ENCODE measurements around the gene RASL12.
A peak's percentile ranks its signal among the peaks of the same experiment; 100 is the strongest.
"Not testable (repeated sequence)": the region's sequence is repeated elsewhere in the genome, so short reads cannot be mapped to it uniquely, and the experiment has no call there.

The RASL12 gene

GRCh38 chr15:65067645-65068402 is at the start of gene RASL12:
Gene RASL12 (minus strand): TSS chr15:65067991. CDS start chr15:65067835, 156 bp downstream.
- DNase-seq, result no peak

- DNase-seq, result no peak
Measured at GRCh38 chr15:65115542-65115941, 47.8 kb upstream of the RASL12 start.

GRCh38 chr15:65115086-65115485 is 47.3 kb upstream of the RASL12 start, which contains the start of gene UBAP1L:
Gene UBAP1L (minus strand): TSS chr15:65115200. CDS start chr15:65106215, 8,985 bp downstream.
- DNase-seq, result no peak

GRCh38 chr15:65110676-65111292 is 43.0 kb upstream of the RASL12 start:
- peak; percentile 19 for DNase-seq

- DNase-seq, result no peak
Measured at GRCh38 chr15:65106011-65106590, 38.3 kb upstream of the RASL12 start.

GRCh38 chr15:65105038-65105437 is 37.2 kb upstream of the RASL12 start:
- no peak for DNase-seq

- no peak for DNase-seq
Measured at GRCh38 chr15:65102912-65103311, 35.1 kb upstream of the RASL12 start.

GRCh38 chr15:65101891-65102708 is 34.3 kb upstream of the RASL12 start:
- no peak for DNase-seq

- peak; percentile 65 for DNase-seq
Measured at GRCh38 chr15:65101411-65101890, 33.7 kb upstream of the RASL12 start.

- no peak for DNase-seq
Measured at GRCh38 chr15:65100442-65100841, 32.7 kb upstream of the RASL12 start.

- DNase-seq, result not testable (repeated sequence)
Measured at GRCh38 chr15:65099801-65100200, 32.0 kb upstream of the RASL12 start.

- DNase-seq, result no peak
Measured at GRCh38 chr15:65099336-65099735, 31.5 kb upstream of the RASL12 start.

GRCh38 chr15:65097651-65098263 is 30.0 kb upstream of the RASL12 start:
- no peak for DNase-seq

- no peak for DNase-seq
Measured at GRCh38 chr15:65096481-65097385, 28.9 kb upstream of the RASL12 start.

GRCh38 chr15:65095747-65096104 is 27.9 kb upstream of the RASL12 start:
- no peak for DNase-seq

GRCh38 chr15:65095011-65095746 is 27.4 kb upstream of the RASL12 start:
- no peak for DNase-seq

- no peak for DNase-seq
Measured at GRCh38 chr15:65094294-65094995, 26.7 kb upstream of the RASL12 start.

GRCh38 chr15:65093793-65094170 is 26.0 kb upstream of the RASL12 start:
- DNase-seq, result not testable (repeated sequence)

- no peak for DNase-seq
Measured at GRCh38 chr15:65092911-65093792, 25.4 kb upstream of the RASL12 start.

All from fibroblast of skin of right quadriceps (primary cell).